IMR-90 (cell line): ENCODE results near the gene ARL4C. TPM values are rescaled to one million over a fixed set of nuclear protein-coding genes. Genes with fewer than 3 reads are reported as not detected.

ENCODE experiments used
- ATAC-seq: fragments of 200-7000 bp; cut with Tn5 transposase; 2 replicates; pipeline ENCODE4 v1.9.1; 2020; ENCODE audit warnings: low read depth, mild to moderate bottlenecking, moderate library complexity
- BruUV-seq: library from RNA; stranded (reverse); fragments of 400-500 nt; replicated peaks from 2 replicates; lab custom pipeline; 2021; lab: Mats Ljungman, UMichigan
- CTCF ChIA-PET: fragments of 300-600 bp; formaldehyde crosslinking; extraction: SDS; loops from one replicate; lab custom pipeline; 2021; ENCODE audit warnings: antibody characterized with exemption; lab: Yijun Ruan, JAX
- POLR2A ChIA-PET: fragments of 300-600 bp; sonication (Branson Sonifier 250); formaldehyde crosslinking; loops from one replicate; lab custom pipeline; 2022; ENCODE audit warnings: antibody characterized with exemption; ENCODE audit not compliant: unreplicated experiment; lab: Charles Lee
- DNase-seq: peaks from one replicate; pipeline ENCODE4 v3.0.0; 2013
- H2AFZ ChIP-seq: replicated peaks from 2 replicates; pipeline ENCODE3; 2013; ENCODE audit warnings: low read length, mild to moderate bottlenecking; ENCODE audit not compliant: poor library complexity
- H2AK5ac ChIP-seq: 2 replicates; pipeline ENCODE4 v1.6.1; 2013; ENCODE audit warnings: low read depth, low read length, inconsistent platforms
- H2AK9ac ChIP-seq: replicated peaks from 2 replicates; pipeline ENCODE3; 2013; ENCODE audit warnings: mild to moderate bottlenecking, low read depth, low read length, moderate library complexity; ENCODE audit not compliant: poor library complexity
- H2BK120ac ChIP-seq: 2 replicates; pipeline ENCODE4 v1.6.1; 2013; ENCODE audit warnings: low read depth, low read length, inconsistent platforms
- H2BK15ac ChIP-seq: 3 replicates; pipeline ENCODE4 v1.6.1; 2013; ENCODE audit warnings: low read depth, low read length, inconsistent platforms
- H2BK20ac ChIP-seq: 2 replicates; pipeline ENCODE4 v1.6.1; 2013; ENCODE audit warnings: low read depth, mild to moderate bottlenecking, inconsistent platforms, low read length, moderate library complexity
- H2BK5ac ChIP-seq: 2 replicates; pipeline ENCODE4 v1.6.1; 2013; ENCODE audit warnings: mild to moderate bottlenecking, low read depth, low read length, inconsistent platforms; ENCODE audit not compliant: poor library complexity, severe bottlenecking
- H3K14ac ChIP-seq: replicated peaks from 2 replicates; pipeline ENCODE4 v1.6.1; 2013; ENCODE audit warnings: low read depth, low read length, inconsistent platforms
- H3K18ac ChIP-seq: 2 replicates; pipeline ENCODE4 v1.6.1; 2013; ENCODE audit warnings: low read depth, low read length, control low read depth
- H3K23ac ChIP-seq: 2 replicates; pipeline ENCODE4 v1.6.1; 2013; ENCODE audit warnings: low read depth, low read length, inconsistent platforms
- H3K27ac ChIP-seq: 2 replicates; pipeline ENCODE4 v1.5.1; 2013; ENCODE audit warnings: mild to moderate bottlenecking, control low read depth, low read length; ENCODE audit not compliant: insufficient read depth
- H3K27me3 ChIP-seq: 2 replicates; pipeline ENCODE4 v1.6.1; 2013; ENCODE audit warnings: low read length; ENCODE audit not compliant: control insufficient read depth, insufficient read depth
- H3K36me3 ChIP-seq: 2 replicates; pipeline ENCODE4 v1.6.1; 2013; ENCODE audit warnings: low read length, mixed read lengths; ENCODE audit not compliant: control insufficient read depth, insufficient read depth
- H3K4ac ChIP-seq: 2 replicates; pipeline ENCODE4 v1.6.1; 2013; ENCODE audit warnings: low read depth, low read length, inconsistent platforms
- H3K4me1 ChIP-seq: 2 replicates; pipeline ENCODE4 v1.6.1; 2013; ENCODE audit warnings: low read length, mixed read lengths; ENCODE audit not compliant: control insufficient read depth, insufficient read depth
- H3K4me2 ChIP-seq: 2 replicates; pipeline ENCODE4 v1.6.1; 2013; ENCODE audit warnings: low read depth, mild to moderate bottlenecking, control low read depth, low read length, moderate library complexity
- H3K4me3 ChIP-seq: 2 replicates; pipeline ENCODE4 v1.5.1; 2013; ENCODE audit warnings: low read depth, mild to moderate bottlenecking, control low read depth, low read length, moderate library complexity; ENCODE audit not compliant: insufficient read depth
- H3K56ac ChIP-seq: 2 replicates; pipeline ENCODE4 v1.6.1; 2013; ENCODE audit warnings: low read length, inconsistent platforms; ENCODE audit not compliant: insufficient read depth; ENCODE audit errors: extremely low read depth
- H3K79me1 ChIP-seq, 2 experiments: 2 replicates each; pipeline ENCODE4 v1.6.1; 2013; ENCODE audit warnings: low read length in 2 of 2, inconsistent platforms in 1 of 2, low read depth in 1 of 2
- H3K9ac ChIP-seq: 2 replicates; pipeline ENCODE4 v1.6.1; 2013; ENCODE audit warnings: low read depth, low read length, control low read depth
- H3K9me1 ChIP-seq: 2 replicates; pipeline ENCODE4 v1.6.1; 2013; ENCODE audit warnings: low read length, inconsistent platforms; ENCODE audit not compliant: insufficient read depth
- H3K9me3 ChIP-seq: 2 replicates; pipeline ENCODE4 v1.6.1; 2013; ENCODE audit warnings: low read length; ENCODE audit not compliant: control insufficient read depth, insufficient read depth
- H4K20me1 ChIP-seq: 2 replicates; pipeline ENCODE4 v1.6.1; 2013; ENCODE audit warnings: low read length, inconsistent platforms; ENCODE audit not compliant: insufficient read depth
- H4K5ac ChIP-seq: 2 replicates; pipeline ENCODE4 v1.6.1; 2013; ENCODE audit warnings: mild to moderate bottlenecking, low read depth, low read length, control low read depth
- H4K8ac ChIP-seq, 2 experiments: 2 replicates each; pipeline ENCODE4 v1.6.1; 2013; ENCODE audit warnings: low read depth in 2 of 2, low read length in 2 of 2, control low read depth in 1 of 2, inconsistent platforms in 1 of 2
- H4K91ac ChIP-seq: 2 replicates; pipeline ENCODE4 v1.6.1; 2013; ENCODE audit warnings: low read depth, low read length, inconsistent platforms; ENCODE audit not compliant: insufficient read depth
- BHLHE40 ChIP-seq: fragments of 150-350 bp; IDR thresholded peaks from 2 replicates; pipeline ENCODE4 v1.6.1; 2016; ENCODE audit warnings: mild to moderate bottlenecking, low read depth, low read length
- CEBPB ChIP-seq: IDR thresholded peaks from 2 replicates; pipeline ENCODE4 v1.6.1; 2012; ENCODE audit warnings: low read depth, low read length, improper control_type of control experiment
- CHD1 ChIP-seq: IDR thresholded peaks from 2 replicates; pipeline ENCODE4 v1.6.1; 2012; ENCODE audit warnings: low read depth, low read length, improper control_type of control experiment
- MAFK ChIP-seq: IDR thresholded peaks from 2 replicates; pipeline ENCODE4 v1.6.1; 2012; ENCODE audit warnings: low read depth, low read length, improper control_type of control experiment
- MXI1 ChIP-seq: IDR thresholded peaks from 2 replicates; pipeline ENCODE4 v1.6.1; 2012; ENCODE audit warnings: low read depth, mild to moderate bottlenecking, low read length, moderate library complexity, borderline replicate concordance
- NFE2L2 ChIP-seq: fragments of 150-350 bp; IDR thresholded peaks from 2 replicates; pipeline ENCODE4 v1.6.1; 2016; ENCODE audit warnings: low read depth, mild to moderate bottlenecking, low read length
- POLR2A ChIP-seq: IDR thresholded peaks from 2 replicates; pipeline ENCODE4 v1.6.1; 2012; ENCODE audit warnings: mild to moderate bottlenecking, low read depth, low read length
- RFX5 ChIP-seq: IDR thresholded peaks from 2 replicates; pipeline ENCODE4 v1.8.0; 2012; ENCODE audit warnings: low read depth, mild to moderate bottlenecking, low read length, moderate library complexity
- SMC3 ChIP-seq: fragments of 150-350 bp; IDR thresholded peaks from 2 replicates; pipeline ENCODE4 v1.6.1; 2016; ENCODE audit warnings: low read depth, mild to moderate bottlenecking, antibody characterized with exemption, low read length, moderate library complexity
- WGBS, 2 experiments: methylation state at CpG; one replicate each; pipeline versions ENCODE4 v1.1.5 to v1.1.7; 2013; ENCODE audit warnings: missing lambda C conversion rate in 2 of 2; ENCODE audit not compliant: insufficient read length in 1 of 2; ENCODE audit errors: extremely low coverage in 2 of 2; 5-methylcytosine and 5-hydroxymethylcytosine counted together
- dilution Hi-C: fragments of 300-500 bp; cut with HindIII; formaldehyde crosslinking; loops from one replicate; pipeline ENCODE4 v1.14.3; 2018; ENCODE audit warnings: low sequenced_read_pairs; ENCODE audit not compliant: unreplicated experiment
- in situ Hi-C: fragments of 300-500 bp; cut with MboI; formaldehyde crosslinking; loops from 3 replicates; pipeline ENCODE4 v1.14.3; 2019; ENCODE audit warnings: low sequenced_read_pairs, inconsistent platforms, mixed read lengths
- intact Hi-C: fragments of 100-400 bp; cut with micrococcal nuclease; formaldehyde crosslinking; loops from 2 replicates; pipeline ENCODE4 v1.10.0; 2022
- polyA plus RNA-seq, 3 experiments: library from polyadenylated mRNA; depleted of rRNA; stranded (reverse); fragments of >200 nt; gene quantifications; 2 replicates each; pipeline ENCODE4 v1.2.3, GENCODE V29; 2012; ENCODE audit warnings: low replicate concordance in 1 of 3
- total RNA-seq: library from RNA; depleted of rRNA; stranded (reverse); fragments of >200 nt; gene quantifications from 2 replicates; pipeline ENCODE4 v1.2.3, GENCODE V29; 2012
- TF ChIP-seq, protein P1 (sequence below): fragments of 150-350 bp; IDR thresholded peaks from 2 replicates; pipeline ENCODE4 v1.6.1; 2017; ENCODE audit warnings: mild to moderate bottlenecking, antibody characterized with exemption, low read length, low read depth
- TF ChIP-seq, protein P2 (sequence below): fragments of 150-350 bp; IDR thresholded peaks from 2 replicates; pipeline ENCODE4 v1.6.1; 2016; ENCODE audit warnings: low read depth, mild to moderate bottlenecking, low read length, moderate library complexity, borderline replicate concordance
- TF ChIP-seq, protein P3 (sequence below): conservative IDR thresholded peaks from 2 replicates; pipeline ENCODE4 v1.5.1; 2012; ENCODE audit warnings: mild to moderate bottlenecking, low read depth, low read length, improper control_type of control experiment

The ARL4C gene
- total and polyA plus RNA-seq, 2 of the 4 experiments (the other 2 are of a cell fraction): 7.7 to 8.2 TPM

DNA sequence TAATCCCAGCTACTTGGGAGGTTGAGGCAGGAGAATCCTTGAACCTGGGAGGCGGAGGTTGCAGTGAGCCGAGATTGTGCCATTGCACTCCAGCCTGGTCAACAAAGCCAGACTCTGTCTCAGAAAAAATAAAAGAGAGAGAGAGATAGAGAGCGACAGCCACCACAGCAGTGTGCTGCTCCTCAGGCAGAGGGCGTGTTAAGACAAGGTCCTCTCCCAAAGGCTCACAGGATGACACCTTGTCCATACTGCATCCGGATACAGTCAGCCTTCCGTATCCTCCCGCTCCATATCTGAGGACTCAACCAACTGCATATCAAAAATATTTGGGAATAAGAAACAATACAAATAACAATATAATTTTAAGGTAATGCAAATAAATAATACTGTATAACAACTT lies 20.1 kb downstream of the ARL4C start:
- ChIA-PET POLR2A (no interaction called here), CTCF (no interaction called here)
- Histone ChIP-seq H3K27ac (no peak overlapping the region), H4K5ac (no peak overlapping the region), H3K9ac (no peak overlapping the region), H3K14ac (no peak overlapping the region), H2BK20ac (no peak overlapping the region), H3K4me2 (no peak overlapping the region), H2AK5ac (no peak overlapping the region), H3K79me1 (no peaks in the 10 kb centered on the region), H3K4me3 (no peak overlapping the region), H2BK15ac (no peak overlapping the region), H2AK9ac (no peak overlapping the region), H3K23ac (no peak overlapping the region), H4K91ac (no peak overlapping the region), H4K20me1 (no peaks in the 10 kb centered on the region), H3K9me3 (peaks cover 2% of the 10 kb centered on the region), H4K8ac (no peak overlapping the region), H3K4me1 (no peaks in the 10 kb centered on the region), H3K36me3 (no peaks in the 10 kb centered on the region), H2BK120ac (no peak overlapping the region), H3K27me3 (no peaks in the 10 kb centered on the region; the same call in 1 of the 2 replicates), H3K56ac (no peak overlapping the region), H3K9me1 (no peaks in the 10 kb centered on the region), H2AFZ (no peak overlapping the region), H3K4ac (no peak overlapping the region), H2BK5ac (no peak overlapping the region), H3K18ac (no peak overlapping the region)
- TF ChIP-seq, protein P1, sequence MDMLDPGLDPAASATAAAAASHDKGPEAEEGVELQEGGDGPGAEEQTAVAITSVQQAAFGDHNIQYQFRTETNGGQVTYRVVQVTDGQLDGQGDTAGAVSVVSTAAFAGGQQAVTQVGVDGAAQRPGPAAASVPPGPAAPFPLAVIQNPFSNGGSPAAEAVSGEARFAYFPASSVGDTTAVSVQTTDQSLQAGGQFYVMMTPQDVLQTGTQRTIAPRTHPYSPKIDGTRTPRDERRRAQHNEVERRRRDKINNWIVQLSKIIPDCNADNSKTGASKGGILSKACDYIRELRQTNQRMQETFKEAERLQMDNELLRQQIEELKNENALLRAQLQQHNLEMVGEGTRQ: no peak
- TF ChIP-seq, protein P2, sequence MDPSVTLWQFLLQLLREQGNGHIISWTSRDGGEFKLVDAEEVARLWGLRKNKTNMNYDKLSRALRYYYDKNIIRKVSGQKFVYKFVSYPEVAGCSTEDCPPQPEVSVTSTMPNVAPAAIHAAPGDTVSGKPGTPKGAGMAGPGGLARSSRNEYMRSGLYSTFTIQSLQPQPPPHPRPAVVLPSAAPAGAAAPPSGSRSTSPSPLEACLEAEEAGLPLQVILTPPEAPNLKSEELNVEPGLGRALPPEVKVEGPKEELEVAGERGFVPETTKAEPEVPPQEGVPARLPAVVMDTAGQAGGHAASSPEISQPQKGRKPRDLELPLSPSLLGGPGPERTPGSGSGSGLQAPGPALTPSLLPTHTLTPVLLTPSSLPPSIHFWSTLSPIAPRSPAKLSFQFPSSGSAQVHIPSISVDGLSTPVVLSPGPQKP: no peak
- TF ChIP-seq POLR2A (no peak), CEBPB (no peak), MAFK (no peak), CHD1 (no peak), MXI1 (no peak), NFE2L2 (no peak), BHLHE40 (no peak), RFX5 (no peak), SMC3 (no peak)
- TF ChIP-seq, protein P3, sequence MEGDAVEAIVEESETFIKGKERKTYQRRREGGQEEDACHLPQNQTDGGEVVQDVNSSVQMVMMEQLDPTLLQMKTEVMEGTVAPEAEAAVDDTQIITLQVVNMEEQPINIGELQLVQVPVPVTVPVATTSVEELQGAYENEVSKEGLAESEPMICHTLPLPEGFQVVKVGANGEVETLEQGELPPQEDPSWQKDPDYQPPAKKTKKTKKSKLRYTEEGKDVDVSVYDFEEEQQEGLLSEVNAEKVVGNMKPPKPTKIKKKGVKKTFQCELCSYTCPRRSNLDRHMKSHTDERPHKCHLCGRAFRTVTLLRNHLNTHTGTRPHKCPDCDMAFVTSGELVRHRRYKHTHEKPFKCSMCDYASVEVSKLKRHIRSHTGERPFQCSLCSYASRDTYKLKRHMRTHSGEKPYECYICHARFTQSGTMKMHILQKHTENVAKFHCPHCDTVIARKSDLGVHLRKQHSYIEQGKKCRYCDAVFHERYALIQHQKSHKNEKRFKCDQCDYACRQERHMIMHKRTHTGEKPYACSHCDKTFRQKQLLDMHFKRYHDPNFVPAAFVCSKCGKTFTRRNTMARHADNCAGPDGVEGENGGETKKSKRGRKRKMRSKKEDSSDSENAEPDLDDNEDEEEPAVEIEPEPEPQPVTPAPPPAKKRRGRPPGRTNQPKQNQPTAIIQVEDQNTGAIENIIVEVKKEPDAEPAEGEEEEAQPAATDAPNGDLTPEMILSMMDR: no peak
- ATAC-seq (no peak), DNase-seq (no peak)
- WGBS, 2 experiments: no CpG with 5 or more reads among the region's 7 CpGs
- intact Hi-C loops: no loop called here
- dilution Hi-C loops: no loop called here
- in situ Hi-C loops: no loop called here
- no TSS peak for BruUV-seq
